Natural killer cell (primary cell): ENCODE results near the gene CREB3. TPM values are rescaled to one million over a fixed set of nuclear protein-coding genes. Genes with fewer than 3 reads are reported as not detected.

Experiments used
- ATAC-seq, 3 donors: fragments of 150-1000 bp in 2 of 3; fragments of 200-7000 bp in 1 of 3; cut with Tn5 transposase; 1 replicate in 1 of 3; 2 replicates in 2 of 3; pipeline ENCODE4 v1.10.0; 2021; ENCODE audit warnings: mild to moderate bottlenecking in 2 of 3, moderate library complexity in 2 of 3
- DNase-seq, 2 donors: peaks; one replicate each; pipeline versions ENCODE4 v3.0.0 to v3.0.0-alpha.2; 2013 to 2021; ENCODE audit warnings: mixed read lengths in 1 of 2
- H3K27ac ChIP-seq: one replicate; pipeline ENCODE4 v1.5.1; 2013; ENCODE audit warnings: mild to moderate bottlenecking, low read length
- H3K27me3 ChIP-seq: one replicate; pipeline ENCODE4 v1.6.1; 2013; ENCODE audit warnings: low read length; ENCODE audit not compliant: control insufficient read depth, insufficient read depth
- H3K36me3 ChIP-seq: one replicate; pipeline ENCODE4 v1.6.1; 2013; ENCODE audit warnings: low read length; ENCODE audit not compliant: control insufficient read depth, insufficient read depth
- H3K4me1 ChIP-seq: one replicate; pipeline ENCODE4 v1.6.1; 2013; ENCODE audit warnings: low read length; ENCODE audit not compliant: control insufficient read depth, insufficient read depth
- H3K4me3 ChIP-seq: one replicate; pipeline ENCODE4 v1.5.1; 2013; ENCODE audit warnings: low read length
- H3K9me3 ChIP-seq: one replicate; pipeline ENCODE4 v1.6.1; 2013; ENCODE audit warnings: low read length; ENCODE audit not compliant: control insufficient read depth, insufficient read depth
- H3K27ac Mint-ChIP-seq, 2 donors: one replicate each; pipeline ENCODE4 v1.8.0; 2022; ENCODE audit warnings: mild to moderate bottlenecking in 2 of 2, mixed read lengths in 2 of 2, moderate library complexity in 1 of 2
- H3K27me3 Mint-ChIP-seq, 2 donors: one replicate each; pipeline ENCODE4 v1.8.0; 2022; ENCODE audit warnings: low read depth in 2 of 2, mixed read lengths in 2 of 2
- H3K36me3 Mint-ChIP-seq: one replicate; pipeline ENCODE4 v1.8.0; 2022; ENCODE audit warnings: mixed read lengths
- H3K4me1 Mint-ChIP-seq, 2 donors: one replicate each; pipeline ENCODE4 v1.8.0; 2022; ENCODE audit warnings: mixed read lengths in 2 of 2
- H3K4me3 Mint-ChIP-seq: one replicate; pipeline ENCODE4 v1.8.0; 2022; ENCODE audit warnings: mild to moderate bottlenecking, moderate library complexity, mixed read lengths
- H3K9me3 Mint-ChIP-seq, 2 donors: one replicate each; pipeline ENCODE4 v1.8.0; 2022; ENCODE audit warnings: mixed read lengths in 2 of 2
- WGBS: methylation state at CpG from one replicate; pipeline ENCODE4 v1.1.7; 2013; ENCODE audit warnings: missing lambda C conversion rate; ENCODE audit not compliant: insufficient coverage; 5-methylcytosine and 5-hydroxymethylcytosine counted together
- intact Hi-C: fragments of 100-400 bp; cut with micrococcal nuclease; formaldehyde crosslinking; loops from one replicate; pipeline ENCODE4 v1.14.2; 2022
- total RNA-seq, 4 donors: library from RNA; stranded (reverse); fragments of 120-200 nt in 1 of 4; gene quantifications; one replicate each; pipeline versions ENCODE4 v1.2.3 to v1.2.4, GENCODE V29; 2013 to 2022
- TF ChIP-seq, protein P1 (sequence below): fragments of 200-600 bp; IDR thresholded peaks from one replicate; pipeline ENCODE4 v1.8.0; 2022; ENCODE audit warnings: antibody characterized with exemption

The CREB3 gene
- total RNA-seq, 3 donors from 2014 or later (not counting 1 experiment from before 2014, with no cell fraction given) = 15.7 to 19.7 (median 18.8) TPM

GRCh38 chr9:35737143-35737542 is 4.7 kb downstream of the CREB3 start:
- H3K36me3 Mint-ChIP-seq = no peaks in the 10 kb centered on the region
- H3K27me3 ChIP-seq = no peaks in the 10 kb centered on the region
- intact Hi-C loops = loop anchor here (5.0 kb wide), 1 partner anchor 90 kb away; the partner anchor contains the start of genes FAM221B and TMEM8B
- no peaks in the 10 kb centered on the region for H3K9me3 ChIP-seq
- H3K9me3 Mint-ChIP-seq = no peaks in the 10 kb centered on the region
- H3K27ac ChIP-seq = no peak overlapping the region
- peak overlapping the region in 1 of 2 donors; percentile 18 for H3K27ac Mint-ChIP-seq
- no peak overlapping the region for H3K4me3 ChIP-seq
- TF ChIP-seq, protein P1, sequence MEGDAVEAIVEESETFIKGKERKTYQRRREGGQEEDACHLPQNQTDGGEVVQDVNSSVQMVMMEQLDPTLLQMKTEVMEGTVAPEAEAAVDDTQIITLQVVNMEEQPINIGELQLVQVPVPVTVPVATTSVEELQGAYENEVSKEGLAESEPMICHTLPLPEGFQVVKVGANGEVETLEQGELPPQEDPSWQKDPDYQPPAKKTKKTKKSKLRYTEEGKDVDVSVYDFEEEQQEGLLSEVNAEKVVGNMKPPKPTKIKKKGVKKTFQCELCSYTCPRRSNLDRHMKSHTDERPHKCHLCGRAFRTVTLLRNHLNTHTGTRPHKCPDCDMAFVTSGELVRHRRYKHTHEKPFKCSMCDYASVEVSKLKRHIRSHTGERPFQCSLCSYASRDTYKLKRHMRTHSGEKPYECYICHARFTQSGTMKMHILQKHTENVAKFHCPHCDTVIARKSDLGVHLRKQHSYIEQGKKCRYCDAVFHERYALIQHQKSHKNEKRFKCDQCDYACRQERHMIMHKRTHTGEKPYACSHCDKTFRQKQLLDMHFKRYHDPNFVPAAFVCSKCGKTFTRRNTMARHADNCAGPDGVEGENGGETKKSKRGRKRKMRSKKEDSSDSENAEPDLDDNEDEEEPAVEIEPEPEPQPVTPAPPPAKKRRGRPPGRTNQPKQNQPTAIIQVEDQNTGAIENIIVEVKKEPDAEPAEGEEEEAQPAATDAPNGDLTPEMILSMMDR = no peak
- peaks cover 59% of the 10 kb centered on the region for H3K36me3 ChIP-seq
- 97% methylated on average over 7 of the region's 7 CpGs for WGBS
- no peaks in the 10 kb centered on the region for H3K27me3 Mint-ChIP-seq
- peaks cover 19% of the 10 kb centered on the region for H3K4me1 ChIP-seq
- DNase-seq (no peak), ATAC-seq (no peak)
- no peak overlapping the region for H3K4me3 Mint-ChIP-seq
- H3K4me1 Mint-ChIP-seq = peaks cover 17 to 34% of the 10 kb centered on the region in 2 donors

GRCh38 chr9:35738186-35738585 is 5.7 kb downstream of the CREB3 start:
- no peaks in the 10 kb centered on the region for H3K27me3 ChIP-seq
- no peaks in the 10 kb centered on the region for H3K9me3 ChIP-seq
- H3K27ac Mint-ChIP-seq = peak overlapping the region in 1 of 2 donors; percentile 7
- no peak overlapping the region for H3K4me3 Mint-ChIP-seq
- H3K4me1 ChIP-seq = peaks cover 12% of the 10 kb centered on the region
- H3K27ac ChIP-seq = no peak overlapping the region
- intact Hi-C loops = loop anchor here (5.0 kb wide), 1 partner anchor 89 kb away; the partner anchor contains the start of genes FAM221B and TMEM8B
- DNase-seq (no peak), ATAC-seq (no peak)
- WGBS = 88% methylated on average over 4 of the region's 4 CpGs
- TF ChIP-seq, protein P1 = no peak
- H3K9me3 Mint-ChIP-seq = no peaks in the 10 kb centered on the region
- no peak overlapping the region for H3K4me3 ChIP-seq
- H3K36me3 ChIP-seq = peaks cover 65% of the 10 kb centered on the region
- H3K27me3 Mint-ChIP-seq = no peaks in the 10 kb centered on the region
- peaks cover 20 to 31% of the 10 kb centered on the region in 2 donors for H3K4me1 Mint-ChIP-seq
- peaks cover 1% of the 10 kb centered on the region for H3K36me3 Mint-ChIP-seq

GRCh38 chr9:35738924-35739323 is 6.5 kb downstream of the CREB3 start:
- Histone ChIP-seq H3K27ac (no peak overlapping the region), H3K4me1 (peaks cover 8% of the 10 kb centered on the region), H3K9me3 (no peaks in the 10 kb centered on the region), H3K36me3 (peaks cover 72% of the 10 kb centered on the region), H3K4me3 (no peak overlapping the region), H3K27me3 (no peaks in the 10 kb centered on the region)
- Mint-ChIP-seq H3K4me3 (no peak overlapping the region), H3K9me3 (no peaks in the 10 kb centered on the region), H3K27ac (peak overlapping the region in 1 of 2 donors; percentile 7), H3K36me3 (peaks cover 9% of the 10 kb centered on the region), H3K4me1 (peaks cover 23 to 34% of the 10 kb centered on the region in 2 donors), H3K27me3 (no peaks in the 10 kb centered on the region)
- ATAC-seq = no peak
- no peak for DNase-seq
- 94% methylated on average over 6 of the region's 7 CpGs for WGBS
- intact Hi-C loops = loop anchor here (5.0 kb wide), 1 partner anchor 88 kb away; the partner anchor contains the start of genes FAM221B and TMEM8B
- TF ChIP-seq, protein P1 = no peak

DNA sequence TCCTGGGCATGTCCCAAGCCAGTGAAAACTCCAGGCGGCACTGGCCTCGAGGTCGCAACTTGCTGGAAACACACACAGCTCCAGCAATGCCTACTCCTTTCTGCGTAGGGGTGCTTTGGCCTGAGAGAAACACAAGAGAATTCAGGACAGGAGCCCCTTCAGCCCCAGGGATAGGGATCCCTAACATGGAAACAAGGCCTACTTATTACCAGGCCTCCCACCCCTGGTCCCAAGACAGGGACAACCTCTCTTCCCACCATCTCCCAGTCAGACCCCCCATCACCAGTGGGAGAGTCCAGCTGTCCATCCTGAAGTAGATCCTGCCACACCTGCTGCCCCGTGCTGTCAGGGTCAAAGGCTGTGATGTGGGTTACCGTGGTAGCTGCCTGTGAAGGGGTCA is 7.8 kb downstream of the CREB3 start:
- Mint-ChIP-seq H3K36me3 (peaks cover 9% of the 10 kb centered on the region), H3K27me3 (no peaks in the 10 kb centered on the region), H3K9me3 (no peaks in the 10 kb centered on the region), H3K27ac (no peak overlapping the region), H3K4me3 (no peak overlapping the region), H3K4me1 (peaks cover 23 to 33% of the 10 kb centered on the region in 2 donors)
- no peak overlapping the region for H3K4me3 ChIP-seq
- peaks cover 8% of the 10 kb centered on the region for H3K4me1 ChIP-seq
- 96% methylated on average over 6 of the region's 6 CpGs for WGBS
- TF ChIP-seq, protein P1 = no peak
- H3K27ac ChIP-seq = no peak overlapping the region
- no peaks in the 10 kb centered on the region for H3K9me3 ChIP-seq
- DNase-seq (no peak), ATAC-seq (no peak)
- H3K27me3 ChIP-seq = no peaks in the 10 kb centered on the region
- intact Hi-C loops = no loop called here
- H3K36me3 ChIP-seq = peaks cover 69% of the 10 kb centered on the region
